Esophagus muscularis mucosa (tissue), 4 donors: ENCODE results near the gene TTC27. TPM values are rescaled to one million over a fixed set of nuclear protein-coding genes. Genes with fewer than 3 reads are reported as not detected.
"Not testable (repeated sequence)": the region's sequence is repeated elsewhere in the genome, so short reads cannot be mapped to it uniquely, and the experiment has no call there.

Experiments
- DNase-seq: peaks from one replicate; pipeline ENCODE4 v3.0.0-alpha.2; 2017; ENCODE audit errors: extremely low spot score
- H3K27ac ChIP-seq, 4 donors: fragments of 200-600 bp; sonication (generic); replicated peaks in 1 of 4; 1 replicate in 3 of 4; 2 replicates in 1 of 4; pipeline ENCODE4 v1.5.1; 2016 to 2019; ENCODE audit warnings: mild to moderate bottlenecking in 1 of 4
- H3K27me3 ChIP-seq, 4 donors: fragments of 200-600 bp; sonication (generic); one replicate each; pipeline versions ENCODE4 v1.5.1 to v1.6.0; 2016 to 2019
- H3K36me3 ChIP-seq, 4 donors: fragments of 200-600 bp; sonication (generic); one replicate each; pipeline ENCODE4 v1.5.1; 2016 to 2019
- H3K4me1 ChIP-seq, 4 donors: fragments of 200-600 bp; sonication (generic); one replicate each; pipeline ENCODE4 v1.5.1; 2016 to 2019
- H3K4me3 ChIP-seq, 4 donors: fragments of 200-600 bp; sonication (generic); 1 replicate in 2 of 4; 2 replicates in 2 of 4; pipeline ENCODE4 v1.5.1; 2016 to 2019; ENCODE audit warnings: mild to moderate bottlenecking in 4 of 4, moderate library complexity in 1 of 4
- H3K9me3 ChIP-seq, 4 donors: fragments of 200-600 bp; sonication (generic); 1 replicate in 3 of 4; 2 replicates in 1 of 4; pipeline ENCODE4 v1.5.1; 2016 to 2019
- EP300 ChIP-seq: sonication (generic); formaldehyde crosslinking; IDR thresholded peaks from one replicate; pipeline ENCODE4 v1.6.1; 2017; ENCODE audit warnings: antibody characterized with exemption
- POLR2A ChIP-seq: fragments of 450-650 bp; IDR thresholded peaks from one replicate; pipeline ENCODE4 v1.6.1; 2017; ENCODE audit warnings: antibody characterized with exemption, moderate library complexity, mild to moderate bottlenecking, low read depth
- POLR2AphosphoS5 ChIP-seq, 2 donors: sonication (generic); formaldehyde crosslinking; IDR thresholded peaks; one replicate each; pipeline ENCODE4 v1.6.1; 2017; ENCODE audit warnings: antibody characterized with exemption in 2 of 2
- WGBS: methylation state at CpG from one replicate; pipeline ENCODE4 v1.1.5; 2018; 5-methylcytosine and 5-hydroxymethylcytosine counted together
- intact Hi-C: fragments of 100-400 bp; cut with DNase I; formaldehyde crosslinking; loops from one replicate; pipeline ENCODE4 v1.15.1; 2023
- total RNA-seq, 4 donors: library from RNA; depleted of rRNA; stranded (reverse); fragments of >200 nt; gene quantifications; one replicate each; pipeline versions ENCODE4 v1.1.0 to v1.2.1, GENCODE V29; 2016
- TF ChIP-seq, protein P1 (sequence below), 3 experiments: fragments of 200-600 bp in 2 of 3; fragments of 450-650 bp in 1 of 3; sonication (generic) in 2 of 3; IDR thresholded peaks; one replicate each; pipeline ENCODE4 v1.5.1; 2017 to 2019; ENCODE audit warnings: antibody characterized with exemption in 3 of 3, mild to moderate bottlenecking in 2 of 3, moderate library complexity in 1 of 3

The TTC27 gene
- total RNA-seq, 4 donors from 2014 or later: 9.8 to 13.7 (median 12.3) TPM

DNA sequence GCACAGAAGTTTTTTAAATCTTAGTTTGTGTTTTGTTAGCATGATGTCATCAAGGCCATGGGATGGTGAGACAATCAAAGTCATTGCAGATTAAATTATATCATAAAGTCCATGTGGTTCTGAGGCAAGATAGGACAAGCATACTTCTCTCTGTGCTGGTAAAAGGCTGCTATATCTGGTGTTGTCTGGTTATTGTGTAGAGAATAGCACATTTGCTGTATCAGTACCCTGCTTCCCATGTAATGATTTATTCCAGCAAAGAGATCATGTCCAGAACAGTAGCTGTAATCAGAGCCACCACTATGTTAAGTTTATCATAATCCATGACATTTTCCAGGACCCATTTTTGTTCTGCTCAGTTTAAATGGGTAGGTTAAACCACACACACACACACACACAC, 123.0 kb downstream of the TTC27 start:
- no peak for DNase-seq
- Histone ChIP-seq H3K9me3 (no peaks in the 10 kb centered on the region), H3K27me3 (no peaks in the 10 kb centered on the region), H3K4me1 (peaks cover 12 to 28% (median 15%) of the 10 kb centered on the region in 4 donors), H3K27ac (no peak overlapping the region), H3K4me3 (no peak overlapping the region), H3K36me3 (peaks cover 0 to 10% (median 0%) of the 10 kb centered on the region in 4 donors)
- intact Hi-C loops: no loop called here
- TF ChIP-seq POLR2AphosphoS5 (IDR thresholded peaks at IDR 0.05) (no peak), EP300 (no peak), POLR2A (no peak)
- TF ChIP-seq, protein P1, sequence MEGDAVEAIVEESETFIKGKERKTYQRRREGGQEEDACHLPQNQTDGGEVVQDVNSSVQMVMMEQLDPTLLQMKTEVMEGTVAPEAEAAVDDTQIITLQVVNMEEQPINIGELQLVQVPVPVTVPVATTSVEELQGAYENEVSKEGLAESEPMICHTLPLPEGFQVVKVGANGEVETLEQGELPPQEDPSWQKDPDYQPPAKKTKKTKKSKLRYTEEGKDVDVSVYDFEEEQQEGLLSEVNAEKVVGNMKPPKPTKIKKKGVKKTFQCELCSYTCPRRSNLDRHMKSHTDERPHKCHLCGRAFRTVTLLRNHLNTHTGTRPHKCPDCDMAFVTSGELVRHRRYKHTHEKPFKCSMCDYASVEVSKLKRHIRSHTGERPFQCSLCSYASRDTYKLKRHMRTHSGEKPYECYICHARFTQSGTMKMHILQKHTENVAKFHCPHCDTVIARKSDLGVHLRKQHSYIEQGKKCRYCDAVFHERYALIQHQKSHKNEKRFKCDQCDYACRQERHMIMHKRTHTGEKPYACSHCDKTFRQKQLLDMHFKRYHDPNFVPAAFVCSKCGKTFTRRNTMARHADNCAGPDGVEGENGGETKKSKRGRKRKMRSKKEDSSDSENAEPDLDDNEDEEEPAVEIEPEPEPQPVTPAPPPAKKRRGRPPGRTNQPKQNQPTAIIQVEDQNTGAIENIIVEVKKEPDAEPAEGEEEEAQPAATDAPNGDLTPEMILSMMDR (IDR thresholded peaks at IDR 0.05): no peak

DNA sequence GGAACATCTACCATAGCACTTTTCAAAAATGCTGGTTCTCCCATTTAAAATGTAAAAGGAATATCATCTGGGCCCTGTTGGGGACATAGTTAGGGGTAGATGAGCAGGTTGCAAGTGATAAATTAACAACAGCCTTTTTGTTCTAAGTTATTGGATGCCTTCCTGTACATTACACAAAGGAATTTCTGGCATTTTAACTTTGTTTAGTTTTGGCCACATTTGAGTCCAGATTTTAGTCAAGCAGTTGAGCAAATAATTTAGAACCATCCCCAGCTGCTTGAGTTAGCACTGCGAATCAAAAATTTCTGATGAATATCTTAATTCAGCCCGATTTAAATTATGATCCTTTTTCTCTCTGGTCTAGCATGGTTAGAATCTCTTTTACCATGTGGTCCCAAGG, 124.4 kb downstream of the TTC27 start:
- Histone ChIP-seq H3K27me3 (no peaks in the 10 kb centered on the region), H3K4me3 (no peak overlapping the region), H3K9me3 (no peaks in the 10 kb centered on the region), H3K4me1 (peaks cover 10 to 31% (median 21%) of the 10 kb centered on the region in 4 donors), H3K27ac (no peak overlapping the region), H3K36me3 (peaks cover 0 to 10% (median 0%) of the 10 kb centered on the region in 4 donors)
- DNase-seq: no peak
- WGBS: 25% methylated on average over 2 of the region's 2 CpGs
- TF ChIP-seq EP300 (no peak), POLR2AphosphoS5 (IDR thresholded peaks at IDR 0.05) (no peak), POLR2A (no peak)
- TF ChIP-seq, protein P1 (IDR thresholded peaks at IDR 0.05): no peak
- intact Hi-C loops: no loop called here

- TF ChIP-seq POLR2AphosphoS5 (IDR thresholded peaks at IDR 0.05) (no peak), POLR2A (no peak)
- Histone ChIP-seq H3K4me1 (peaks cover 10 to 31% (median 21%) of the 10 kb centered on the region in 4 donors), H3K27ac (no peak overlapping the region), H3K4me3 (no peak overlapping the region), H3K9me3 (no peaks in the 10 kb centered on the region), H3K36me3 (peaks cover 0 to 10% (median under 1%) of the 10 kb centered on the region in 4 donors), H3K27me3 (no peaks in the 10 kb centered on the region)
- over 99% methylated on average over 5 of the region's 5 CpGs for WGBS
- DNase-seq: no peak
- intact Hi-C loops: no loop called here
These were observed 125.1 kb downstream of the TTC27 start for GRCh38 chr2:32752952-32753351.

GRCh38 chr2:32754676-32755075, 126.8 kb downstream of the TTC27 start:
- intact Hi-C loops: not testable (repeated sequence)

GRCh38 chr2:32755666-32756065, 127.8 kb downstream of the TTC27 start:
- WGBS: 100% methylated on average over 1 of the region's 1 CpG
- no peak for DNase-seq
- Histone ChIP-seq H3K27me3 (no peaks in the 10 kb centered on the region), H3K9me3 (no peaks in the 10 kb centered on the region), H3K27ac (no peak overlapping the region), H3K4me3 (no peak overlapping the region), H3K4me1 (peaks cover 10 to 27% (median 21%) of the 10 kb centered on the region in 4 donors), H3K36me3 (peaks cover 7 to 27% (median 10%) of the 10 kb centered on the region in 4 donors)
- TF ChIP-seq POLR2A: no peak
- no peak for TF ChIP-seq EP300
- TF ChIP-seq, protein P1 (IDR thresholded peaks at IDR 0.05): no peak
- no peak for TF ChIP-seq POLR2AphosphoS5 (IDR thresholded peaks at IDR 0.05)
- intact Hi-C loops: no loop called here

More at GRCh38 chr2:32754676-32755075, 126.8 kb downstream of the TTC27 start:
- H3K9me3 ChIP-seq, H3K27me3 ChIP-seq, H3K4me3 ChIP-seq, H3K27ac ChIP-seq, DNase-seq: not testable (repeated sequence)
- Histone ChIP-seq H3K36me3 (peaks cover 6 to 17% (median 7%) of the 10 kb centered on the region in 4 donors), H3K4me1 (peaks cover 10 to 31% (median 21%) of the 10 kb centered on the region in 4 donors)
- WGBS: no CpG with 5 or more reads among the region's 31 CpGs
